Retinal pigment epithelial cell (primary cell): ENCODE data around the gene ZNF436.
"Not testable (repeated sequence)": the region's sequence is repeated elsewhere in the genome, so short reads cannot be mapped to it uniquely, and the experiment has no call there.

Source experiments
- DNase-seq: peaks from one replicate; pipeline ENCODE4 v3.0.0-alpha.2; 2010; ENCODE audit warnings: low read depth
- H3K4me3 ChIP-seq: 2 replicates; pipeline ENCODE4 v1.5.1; 2011; ENCODE audit warnings: mild to moderate bottlenecking, low read length, control low read depth, moderate library complexity
- TF ChIP-seq, protein P1 (sequence below): conservative IDR thresholded peaks from 2 replicates; pipeline ENCODE4 v1.5.1; 2011; ENCODE audit warnings: low read depth, low read length, control low read depth, inconsistent platforms

The ZNF436 gene

DNA sequence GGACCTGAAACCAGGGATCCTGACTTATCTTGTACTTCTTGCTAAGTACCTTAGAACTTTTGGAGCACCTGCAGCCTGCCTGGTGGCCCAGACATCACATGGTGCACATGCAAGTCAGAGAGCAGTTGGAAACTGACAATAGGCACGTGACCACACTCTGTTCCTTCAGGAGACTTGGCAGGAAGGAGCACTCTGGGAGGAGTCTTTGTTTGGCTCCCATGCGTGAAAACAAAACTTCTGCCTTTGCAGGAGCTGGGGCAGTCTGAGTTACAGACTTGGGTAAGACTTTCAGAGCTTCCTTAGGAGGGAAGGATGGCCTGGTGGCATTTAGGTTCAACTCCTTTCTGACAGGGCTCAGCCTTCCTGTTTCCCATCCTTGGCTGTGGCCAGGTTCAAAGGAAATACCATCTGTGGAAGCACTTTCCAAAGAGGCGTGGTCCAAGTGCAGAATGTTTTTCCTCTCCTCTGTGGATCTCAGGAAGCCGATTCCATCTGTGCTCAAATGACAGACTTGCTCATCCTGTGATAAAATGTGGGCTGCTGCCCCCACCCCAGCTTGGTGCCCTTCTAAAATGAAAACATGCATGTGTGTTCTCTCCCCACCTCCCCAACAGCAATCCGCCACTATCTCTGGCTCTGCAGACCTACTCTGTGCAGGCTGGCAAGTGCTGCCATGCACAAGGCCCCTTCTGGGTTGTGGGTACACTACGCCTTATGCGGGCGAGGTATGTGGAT is 14.1 kb upstream of the ZNF436 start:
- no peak overlapping the region for H3K4me3 ChIP-seq
- TF ChIP-seq, protein P1, sequence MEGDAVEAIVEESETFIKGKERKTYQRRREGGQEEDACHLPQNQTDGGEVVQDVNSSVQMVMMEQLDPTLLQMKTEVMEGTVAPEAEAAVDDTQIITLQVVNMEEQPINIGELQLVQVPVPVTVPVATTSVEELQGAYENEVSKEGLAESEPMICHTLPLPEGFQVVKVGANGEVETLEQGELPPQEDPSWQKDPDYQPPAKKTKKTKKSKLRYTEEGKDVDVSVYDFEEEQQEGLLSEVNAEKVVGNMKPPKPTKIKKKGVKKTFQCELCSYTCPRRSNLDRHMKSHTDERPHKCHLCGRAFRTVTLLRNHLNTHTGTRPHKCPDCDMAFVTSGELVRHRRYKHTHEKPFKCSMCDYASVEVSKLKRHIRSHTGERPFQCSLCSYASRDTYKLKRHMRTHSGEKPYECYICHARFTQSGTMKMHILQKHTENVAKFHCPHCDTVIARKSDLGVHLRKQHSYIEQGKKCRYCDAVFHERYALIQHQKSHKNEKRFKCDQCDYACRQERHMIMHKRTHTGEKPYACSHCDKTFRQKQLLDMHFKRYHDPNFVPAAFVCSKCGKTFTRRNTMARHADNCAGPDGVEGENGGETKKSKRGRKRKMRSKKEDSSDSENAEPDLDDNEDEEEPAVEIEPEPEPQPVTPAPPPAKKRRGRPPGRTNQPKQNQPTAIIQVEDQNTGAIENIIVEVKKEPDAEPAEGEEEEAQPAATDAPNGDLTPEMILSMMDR: no peak
- DNase-seq: no peak

DNA sequence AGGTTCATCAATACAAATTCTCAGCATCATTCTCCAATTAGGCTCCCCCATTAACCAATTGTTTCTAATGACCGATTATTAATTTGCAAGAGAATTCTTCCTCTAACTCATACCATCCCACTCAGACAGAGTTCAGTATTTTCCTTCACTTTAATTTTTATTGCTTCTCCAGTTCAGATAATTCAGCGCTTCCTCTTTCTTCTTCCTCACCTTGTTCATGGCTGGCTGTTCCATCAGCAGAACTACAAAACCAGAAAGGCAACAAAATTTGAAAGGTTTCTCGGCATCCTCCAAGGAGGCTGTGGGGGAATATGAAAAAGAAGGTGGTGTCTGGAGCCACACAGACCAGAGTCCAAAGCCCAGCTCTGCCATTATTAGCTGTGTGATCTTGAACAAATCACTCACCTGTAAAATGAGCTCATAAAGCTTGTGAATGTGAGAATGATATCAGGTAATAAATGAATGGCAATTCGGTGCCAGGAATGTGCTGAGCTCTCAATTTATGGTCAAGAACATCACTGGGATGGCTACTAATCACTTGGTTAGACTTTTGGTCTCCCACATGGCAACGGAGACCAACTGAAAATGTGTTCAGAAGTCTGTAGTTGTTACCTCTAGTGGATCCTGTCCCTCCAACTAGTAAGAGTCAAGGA is 11.7 kb upstream of the ZNF436 start:
- TF ChIP-seq, protein P1: no peak
- DNase-seq: no peak
- no peak overlapping the region for H3K4me3 ChIP-seq

DNA sequence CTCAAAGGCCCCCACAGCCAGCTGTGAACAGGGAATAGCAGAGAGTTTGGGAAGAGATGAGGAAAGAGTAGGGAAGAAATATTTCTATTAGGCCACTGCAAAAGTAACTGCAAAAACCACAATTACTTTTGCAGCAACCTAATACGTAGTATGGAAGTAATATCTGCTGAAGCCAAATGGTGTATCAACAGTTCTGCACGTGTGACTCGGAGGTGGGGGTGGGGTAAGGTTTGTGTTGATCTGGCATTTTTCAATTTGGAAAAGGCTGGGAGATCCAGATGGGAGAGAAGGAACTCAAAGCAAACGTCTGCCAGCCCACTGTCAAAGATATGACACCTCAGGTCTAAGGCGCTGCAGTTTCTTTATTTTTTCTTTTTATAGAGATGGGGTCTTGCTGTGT is 11.1 kb upstream of the ZNF436 start:
- no peak for DNase-seq
- TF ChIP-seq, protein P1: no peak
- no peak overlapping the region for H3K4me3 ChIP-seq

DNA sequence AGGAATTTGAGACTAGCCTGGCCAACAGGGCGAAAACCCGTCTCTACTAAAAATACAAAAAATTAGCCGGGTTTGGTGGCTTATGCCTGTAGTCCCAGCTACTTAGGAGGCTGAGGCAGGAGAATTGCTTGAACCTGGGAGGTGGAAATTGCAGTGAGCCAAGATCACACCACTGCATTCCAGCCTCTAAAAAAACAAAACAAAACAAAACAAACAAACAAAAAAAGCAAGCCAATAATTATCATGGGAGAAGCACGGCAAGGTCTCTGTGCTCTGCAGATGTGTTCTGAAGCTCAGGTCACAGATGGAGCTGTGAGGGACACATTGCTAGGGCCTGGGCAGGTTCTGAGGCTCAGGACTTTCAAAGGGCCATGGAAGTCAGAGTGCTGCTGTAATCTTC is 10.6 kb upstream of the ZNF436 start:
- DNase-seq, H3K4me3 ChIP-seq: not testable (repeated sequence)

DNA sequence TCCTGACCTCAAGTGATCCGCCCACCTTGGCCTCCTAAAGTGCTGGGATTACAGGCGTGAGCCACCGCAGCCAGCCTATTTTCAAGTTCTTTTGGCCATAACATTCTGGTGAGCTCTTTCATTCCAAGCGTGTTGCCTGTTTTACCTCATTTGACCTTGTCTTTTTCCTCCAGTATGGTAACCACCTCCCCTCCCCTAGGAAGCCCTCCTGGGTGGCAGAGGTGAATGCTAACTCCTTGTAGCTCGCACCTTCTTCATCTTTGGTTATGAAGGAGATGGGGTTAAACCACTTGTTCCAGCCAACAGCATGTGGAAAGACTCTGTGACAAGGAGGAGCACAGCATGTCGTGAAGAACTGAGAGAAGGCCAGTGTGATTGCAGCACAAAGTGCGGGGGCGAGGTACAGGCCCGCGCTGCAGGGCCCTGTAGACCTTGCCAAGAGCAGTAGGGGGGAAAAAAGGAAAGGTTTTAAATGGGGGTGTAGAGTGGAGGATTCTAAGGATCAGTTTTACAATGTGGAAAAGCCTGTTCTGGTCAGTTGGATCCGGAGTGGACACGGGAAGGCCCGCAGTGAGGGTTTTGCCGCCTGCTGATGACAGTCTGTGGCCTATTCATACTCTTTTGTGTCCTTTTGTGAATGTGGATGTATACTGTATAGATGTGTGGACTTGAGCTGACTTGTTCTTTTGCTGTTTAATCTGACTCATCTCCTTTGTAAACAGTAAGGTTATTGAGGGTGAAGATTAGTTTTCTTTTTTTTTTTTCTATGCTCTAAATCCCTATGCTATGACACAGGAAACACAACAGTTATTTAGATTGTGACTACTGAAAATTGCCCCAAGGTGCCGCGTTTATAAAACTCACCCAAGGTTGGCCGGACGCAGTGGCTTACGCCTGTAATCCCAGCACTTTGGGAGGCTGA is 7.5 kb upstream of the ZNF436 start:
- DNase-seq: peak; percentile 37
- TF ChIP-seq, protein P1: no peak
- H3K4me3 ChIP-seq: no peak overlapping the region

DNA sequence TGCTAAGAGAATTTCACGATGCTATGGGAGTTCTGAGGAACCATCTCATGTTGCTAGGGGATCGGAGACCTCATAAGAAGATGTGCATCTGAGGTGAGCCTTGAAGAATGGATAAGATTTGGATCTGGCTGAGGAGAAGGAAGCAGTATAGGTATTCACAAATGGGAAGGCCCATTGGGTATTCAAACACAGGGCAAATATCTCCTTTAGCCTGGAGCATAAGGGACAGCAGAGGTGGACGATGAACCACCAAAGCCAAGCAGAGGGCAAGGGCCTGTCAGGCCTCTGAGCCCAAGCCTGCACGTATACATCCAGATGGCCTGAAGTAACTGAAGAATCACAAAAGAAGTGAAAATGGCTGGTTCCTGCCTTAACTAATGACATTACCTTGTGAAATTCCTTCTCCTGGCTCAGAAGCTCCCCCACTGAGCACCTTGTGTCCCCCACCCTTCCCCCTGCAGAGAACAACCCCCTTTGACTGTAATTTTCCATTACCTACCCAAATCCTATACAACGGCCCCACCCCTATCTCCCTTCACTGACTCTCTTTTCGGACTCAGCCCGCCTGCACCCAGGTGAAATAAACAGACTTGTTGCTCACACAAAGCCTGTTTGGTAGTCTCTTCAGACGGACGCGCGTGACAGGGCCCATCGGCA is 4.6 kb upstream of the ZNF436 start:
- not testable (repeated sequence) for H3K4me3 ChIP-seq, DNase-seq

DNA sequence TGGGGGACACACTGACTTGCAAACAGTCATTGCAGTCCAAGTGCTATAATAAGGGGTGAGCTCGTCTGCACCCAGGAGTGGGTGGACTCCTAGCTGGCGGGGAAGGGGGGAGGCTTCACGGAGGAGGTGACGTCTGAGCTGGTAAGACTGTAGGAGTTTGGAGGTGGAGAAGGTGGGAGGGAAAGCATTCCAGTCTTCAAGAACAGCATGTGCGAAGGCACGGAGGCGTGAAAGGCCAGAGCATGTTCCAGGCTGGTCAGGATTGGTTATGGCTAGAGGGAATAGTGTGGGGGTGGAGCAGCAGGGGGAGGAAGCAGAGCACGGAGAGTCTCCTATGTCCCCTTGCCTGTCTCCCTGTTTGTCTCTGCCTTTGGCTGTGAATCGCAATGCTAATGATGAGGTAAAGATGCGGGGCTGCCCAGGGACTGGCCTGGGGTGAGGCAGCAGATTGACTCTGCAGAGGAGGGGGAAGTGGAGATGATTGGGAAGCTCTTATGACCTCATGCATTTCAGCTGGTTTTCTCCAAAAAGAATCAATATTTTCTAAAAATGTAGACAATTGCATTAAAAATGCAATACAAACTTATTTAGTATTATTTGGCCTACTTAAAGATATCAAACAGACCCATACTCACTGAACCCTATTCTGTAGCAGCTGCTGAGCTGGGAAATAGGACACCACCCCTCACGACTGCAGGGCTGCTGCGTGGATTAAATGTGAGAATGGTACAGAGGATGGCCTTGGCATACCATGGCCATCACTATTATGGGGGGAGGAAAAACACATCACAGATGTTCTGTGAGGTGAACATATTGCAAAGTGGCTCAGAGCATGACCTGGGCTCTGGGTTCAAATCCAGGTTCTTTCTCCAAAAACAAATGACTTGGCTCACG is 2.6 kb upstream of the ZNF436 start:
- H3K4me3 ChIP-seq: no peak overlapping the region
- TF ChIP-seq, protein P1: no peak
- no peak for DNase-seq
